Smooth muscle cell (in vitro differentiated cells): ENCODE results near the gene WFS1. TPM values are rescaled to one million over a fixed set of nuclear protein-coding genes. Genes with fewer than 3 reads are reported as not detected.

ENCODE experiments used
- DNase-seq: peaks from one replicate; lab custom pipeline; 2025; ENCODE audit not compliant: unreplicated experiment; lab: John Stamatoyannopoulos, UW
- H2AFZ ChIP-seq: fragments of 200-600 bp; sonication (generic); 2 replicates; pipeline ENCODE4 v1.6.0; 2016; ENCODE audit warnings: antibody characterized with exemption, low read depth, mild to moderate bottlenecking
- H3F3A ChIP-seq: fragments of 200-600 bp; sonication (generic); 2 replicates; pipeline ENCODE4 v1.6.0; 2017; ENCODE audit warnings: antibody characterized with exemption, low read depth
- H3K27ac ChIP-seq: fragments of 200-600 bp; sonication (generic); 2 replicates; pipeline ENCODE4 v1.5.1; 2016; ENCODE audit warnings: low read depth, mild to moderate bottlenecking
- H3K27me3 ChIP-seq: fragments of 200-600 bp; sonication (generic); 2 replicates; pipeline ENCODE4 v1.6.1; 2016; ENCODE audit warnings: low read depth, mild to moderate bottlenecking
- H3K36me3 ChIP-seq: fragments of 200-600 bp; sonication (generic); 2 replicates; pipeline ENCODE4 v1.5.1; 2016; ENCODE audit warnings: low read depth
- H3K4me1 ChIP-seq: fragments of 200-600 bp; sonication (generic); 2 replicates; pipeline ENCODE4 v1.5.1; 2016; ENCODE audit warnings: low read depth
- H3K4me2 ChIP-seq: fragments of 200-600 bp; sonication (generic); 2 replicates; pipeline ENCODE4 v1.6.0; 2016; ENCODE audit warnings: mild to moderate bottlenecking
- H3K4me3 ChIP-seq: fragments of 200-600 bp; sonication (generic); 2 replicates; pipeline ENCODE4 v1.5.1; 2016; ENCODE audit warnings: mild to moderate bottlenecking
- H3K79me2 ChIP-seq: fragments of 200-600 bp; sonication (generic); 2 replicates; pipeline ENCODE4 v1.6.0; 2016; ENCODE audit warnings: low read depth, mild to moderate bottlenecking
- H3K9ac ChIP-seq: fragments of 200-600 bp; sonication (generic); 2 replicates; pipeline ENCODE4 v1.6.0; 2016; ENCODE audit warnings: low read depth
- H3K9me3 ChIP-seq: fragments of 200-600 bp; sonication (generic); replicated peaks from 2 replicates; pipeline ENCODE4 v1.5.1; 2016; ENCODE audit warnings: low read depth
- H4K20me1 ChIP-seq: fragments of 200-600 bp; sonication (generic); 2 replicates; pipeline ENCODE4 v1.6.0; 2016; ENCODE audit warnings: low read depth
- CTCF ChIP-seq: fragments of 200-600 bp; sonication (generic); IDR thresholded peaks from 2 replicates; pipeline ENCODE4 v1.5.1; 2017; ENCODE audit warnings: borderline replicate concordance, mild to moderate bottlenecking, antibody characterized with exemption; ENCODE audit not compliant: insufficient read depth, poor library complexity, severe bottlenecking
- WGBS: methylation state at CpG from one replicate; pipeline ENCODE4 v1.1.7; 2016; ENCODE audit warnings: low lambda C conversion rate; 5-methylcytosine and 5-hydroxymethylcytosine counted together
- polyA plus RNA-seq: library from polyadenylated mRNA; unstranded; fragments of >200 nt; fragmentation: Nextera tagmentation; extraction: Ambion mirVana; gene quantifications from 2 replicates; pipeline ENCODE4 v1.2.1, GENCODE V29; 2016
- total RNA-seq: library from RNA; depleted of rRNA; stranded (reverse); fragments of >200 nt; gene quantifications from 2 replicates; pipeline ENCODE4 v1.2.3, GENCODE V29; 2014

WFS1 gene
- total and polyA plus RNA-seq, 2 experiments from 2014 or later = 28.6 to 30.2 TPM

GRCh38 chr4:6235901-6236640, 33.6 kb upstream of the WFS1 start:
- Histone ChIP-seq H3K27me3 (no peaks in the 10 kb centered on the region), H3K9ac (no peak overlapping the region), H4K20me1 (no peaks in the 10 kb centered on the region), H2AFZ (no peak overlapping the region), H3K79me2 (no peaks in the 10 kb centered on the region), H3K4me3 (no peak overlapping the region), H3K9me3 (no peaks in the 10 kb centered on the region), H3K36me3 (no peaks in the 10 kb centered on the region), H3K4me1 (no peaks in the 10 kb centered on the region), H3K4me2 (no peak overlapping the region), H3F3A (no peaks in the 10 kb centered on the region), H3K27ac (no peak overlapping the region)
- no peak for DNase-seq
- WGBS = 78% methylated on average over 17 of the region's 17 CpGs
- TF ChIP-seq CTCF = no peak

GRCh38 chr4:6236816-6237390, 32.7 kb upstream of the WFS1 start:
- Histone ChIP-seq H3K36me3 (no peaks in the 10 kb centered on the region), H3K79me2 (no peaks in the 10 kb centered on the region), H2AFZ (no peak overlapping the region), H3K9me3 (no peaks in the 10 kb centered on the region), H3K9ac (no peak overlapping the region), H3K4me3 (no peak overlapping the region), H3K4me1 (no peaks in the 10 kb centered on the region), H3F3A (no peaks in the 10 kb centered on the region), H3K4me2 (no peak overlapping the region), H3K27me3 (no peaks in the 10 kb centered on the region), H4K20me1 (no peaks in the 10 kb centered on the region), H3K27ac (no peak overlapping the region)
- 85% methylated on average over 12 of the region's 12 CpGs for WGBS
- no peak for TF ChIP-seq CTCF
- no peak for DNase-seq

- Histone ChIP-seq H4K20me1 (no peaks in the 10 kb centered on the region), H3K4me3 (no peak overlapping the region), H2AFZ (no peak overlapping the region), H3K27me3 (no peaks in the 10 kb centered on the region), H3K9ac (no peak overlapping the region), H3K36me3 (no peaks in the 10 kb centered on the region), H3K4me1 (no peaks in the 10 kb centered on the region), H3F3A (no peaks in the 10 kb centered on the region), H3K9me3 (no peaks in the 10 kb centered on the region), H3K79me2 (no peaks in the 10 kb centered on the region), H3K4me2 (no peak overlapping the region), H3K27ac (no peak overlapping the region)
- no peak for DNase-seq
- 88% methylated on average over 8 of the region's 8 CpGs for WGBS
- TF ChIP-seq CTCF = no peak
Observed at GRCh38 chr4:6239486-6239885, 30.2 kb upstream of the WFS1 start.

- no peak overlapping the region for H3K27ac ChIP-seq
Observed at GRCh38 chr4:6239968-6240367, 29.7 kb upstream of the WFS1 start.

More at GRCh38 chr4:6239968-6240367, 29.7 kb upstream of the WFS1 start:
- DNase-seq = no peak
- no peak for TF ChIP-seq CTCF
- H3K36me3 ChIP-seq = no peaks in the 10 kb centered on the region
- no peaks in the 10 kb centered on the region for H3K9me3 ChIP-seq
- no peaks in the 10 kb centered on the region for H3K4me1 ChIP-seq
- no peaks in the 10 kb centered on the region for H3K79me2 ChIP-seq
- H3K27me3 ChIP-seq = no peaks in the 10 kb centered on the region
- 87% methylated on average over 11 of the region's 11 CpGs for WGBS
- no peak overlapping the region for H3K4me2 ChIP-seq
- no peak overlapping the region for H3K9ac ChIP-seq
- no peaks in the 10 kb centered on the region for H3F3A ChIP-seq
- no peak overlapping the region for H2AFZ ChIP-seq
- no peak overlapping the region for H3K4me3 ChIP-seq
- no peaks in the 10 kb centered on the region for H4K20me1 ChIP-seq
